DND-41 (cell line): ENCODE measurements around the gene APPBP2.

Experiments used
- CTCF ChIP-seq: IDR thresholded peaks from 2 replicates; pipeline ENCODE4 v1.5.1; 2012; ENCODE audit warnings: borderline replicate concordance, low read length, moderate library complexity, mild to moderate bottlenecking; ENCODE audit not compliant: poor library complexity, severe bottlenecking; ENCODE audit errors: extremely low read depth
- EZH2 ChIP-seq: IDR thresholded peaks from 3 replicates; pipeline ENCODE4 v1.6.1; 2012; ENCODE audit warnings: borderline replicate concordance, low read depth, mild to moderate bottlenecking, moderate library complexity, low read length, inconsistent platforms; ENCODE audit not compliant: severe bottlenecking

GRCh38 chr17:60525685-60526514 lies at the start of gene APPBP2:
- TF ChIP-seq CTCF (no peak), EZH2 (no peak)
